NCI-H446 treated with DMSO at 0.1 percent for 48 hours (cell line): ENCODE measurements around the gene DMD.
"Not testable (repeated sequence)": the region's sequence is repeated elsewhere in the genome, so short reads cannot be mapped to it uniquely, and the experiment has no call there.

Experiments
- DNase-seq: peaks from one replicate; lab custom pipeline; 2025; lab: John Stamatoyannopoulos, UW

DMD gene

GRCh38 chrX:33211356-33212260, at the start of gene DMD:
Gene DMD (minus strand): TSS chrX:33211549. CDS start chrX:33211312, 237 bp downstream.
- DNase-seq, result no peak

- no peak for DNase-seq
Measured at GRCh38 chrX:33252306-33252825, 41.0 kb upstream of the DMD start.

GRCh38 chrX:33218819-33219218, 7.5 kb upstream of the DMD start:
- no peak for DNase-seq

- no peak for DNase-seq
Measured at GRCh38 chrX:33210156-33210555, 1.2 kb downstream of the DMD start.

- no peak for DNase-seq
Measured at GRCh38 chrX:33207056-33207455, 4.3 kb downstream of the DMD start.

GRCh38 chrX:33205321-33205720, 6.0 kb downstream of the DMD start:
- no peak for DNase-seq

- no peak for DNase-seq
Measured at GRCh38 chrX:33204889-33205288, 6.5 kb downstream of the DMD start.

DNA sequence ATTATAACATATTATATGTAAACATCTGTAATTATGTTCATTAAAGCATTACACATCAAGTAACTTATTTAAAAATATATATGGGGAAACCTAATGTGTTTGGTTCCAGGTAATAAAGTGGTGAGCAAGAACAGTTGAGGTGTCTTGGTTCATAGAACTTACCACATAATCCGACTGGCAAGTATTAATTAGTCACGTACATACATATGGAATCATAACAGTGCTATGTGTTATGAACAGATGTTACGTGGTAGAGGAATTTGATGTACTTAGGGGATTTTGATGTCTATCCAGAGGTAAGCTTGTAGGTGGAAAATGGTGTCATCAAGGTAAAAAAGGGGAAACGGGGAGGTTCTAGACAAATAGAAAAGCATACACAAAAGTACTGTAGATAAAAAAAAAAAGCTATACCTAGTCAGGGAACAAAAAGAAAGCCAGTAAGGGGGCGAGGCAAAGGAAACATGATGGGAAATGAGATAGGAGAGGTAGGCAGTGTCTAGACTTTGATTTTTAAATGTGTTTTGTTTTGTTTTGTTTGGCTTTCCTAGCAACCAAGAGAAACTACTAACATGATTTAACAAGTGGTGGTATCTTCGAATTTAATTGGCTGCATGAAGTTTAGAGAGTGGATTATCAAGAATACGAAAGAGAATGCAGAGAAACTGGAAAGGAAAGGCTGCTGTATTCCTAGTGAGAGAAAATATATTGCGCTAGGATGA, 12.6 kb downstream of the DMD start:
- no peak for DNase-seq

DNA sequence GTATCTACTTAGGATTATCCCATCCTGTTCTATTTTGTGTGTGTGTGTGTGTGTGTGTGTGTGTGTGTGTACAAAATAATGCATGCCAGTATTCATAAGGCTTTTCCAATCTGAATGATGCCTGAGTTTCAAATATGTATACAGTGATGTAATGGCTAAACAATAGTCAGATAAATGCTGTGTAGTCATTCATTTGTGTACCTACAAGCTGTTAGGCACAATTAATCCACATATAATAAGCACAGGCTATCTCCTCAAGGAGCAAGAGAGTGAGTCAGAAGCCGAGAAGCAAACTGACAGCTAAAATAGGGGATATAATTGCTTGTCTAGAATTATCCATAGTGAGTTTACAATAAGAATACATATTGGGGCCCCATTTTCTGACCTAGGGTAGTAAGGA, 15.7 kb downstream of the DMD start:
- no peak for DNase-seq

DNA sequence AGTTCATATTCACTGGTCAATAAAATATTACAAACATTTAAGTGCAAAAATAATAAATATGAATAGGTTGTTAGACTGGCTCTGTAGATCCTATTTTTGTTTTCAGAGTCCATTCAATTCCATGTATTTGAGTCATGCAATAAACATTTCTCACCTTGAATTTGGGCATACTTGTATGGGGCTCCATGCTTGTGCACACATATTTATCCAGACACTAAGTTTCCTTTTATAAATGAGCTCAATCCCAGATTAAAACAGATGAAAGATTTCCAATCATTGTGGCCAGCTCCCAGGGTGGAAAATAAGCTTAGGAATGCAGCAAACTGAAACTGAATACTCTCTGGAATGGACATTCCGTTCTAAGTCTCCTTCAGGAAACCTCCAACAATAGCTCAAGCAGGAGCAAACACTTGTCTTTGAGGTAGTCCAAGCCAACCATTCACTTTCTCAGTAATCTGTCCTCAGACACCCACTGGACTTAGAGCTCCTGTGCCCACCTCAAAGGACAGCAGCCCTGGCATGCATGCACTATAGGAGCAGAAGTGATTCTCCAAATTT, 16.4 kb downstream of the DMD start:
- no peak for DNase-seq

GRCh38 chrX:33194289-33194688, 17.1 kb downstream of the DMD start:
- no peak for DNase-seq

DNA sequence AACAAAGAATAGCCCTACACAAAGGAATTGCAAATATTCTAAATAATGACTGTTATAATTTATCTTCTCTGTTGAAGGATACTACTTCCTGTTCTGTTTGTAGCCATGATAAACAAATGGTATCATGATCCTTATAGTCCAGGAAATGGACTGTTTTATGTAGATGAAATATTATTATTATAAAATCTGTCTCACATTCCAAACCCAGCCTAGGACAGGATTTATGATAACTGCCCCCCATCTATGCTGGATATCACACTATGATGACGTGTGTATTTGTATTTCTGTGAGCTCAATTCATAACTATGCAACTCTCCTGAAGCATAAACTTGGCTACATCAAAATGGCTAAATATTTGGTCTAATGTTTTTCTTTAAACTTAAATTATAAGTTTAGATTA, 21.3 kb downstream of the DMD start:
- no peak for DNase-seq

DNA sequence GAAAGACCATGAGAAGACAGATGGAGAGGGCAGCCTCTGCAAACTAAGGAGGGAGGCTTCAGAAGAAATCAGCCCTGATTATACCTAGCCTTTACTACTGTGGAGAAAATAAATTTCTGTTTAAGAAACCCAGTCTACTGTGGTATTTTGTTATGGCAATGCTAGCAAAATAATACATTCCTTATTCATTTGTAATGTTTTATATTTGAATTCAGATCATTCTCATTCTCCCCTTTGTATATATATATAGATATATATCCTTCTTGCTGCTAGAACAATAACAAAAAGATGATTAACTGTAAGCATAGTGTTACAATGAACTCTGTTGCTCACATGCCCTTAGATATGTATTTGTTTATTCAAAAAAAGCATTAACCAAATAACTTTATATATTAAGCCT, 22.5 kb downstream of the DMD start:
- no peak for DNase-seq

DNA sequence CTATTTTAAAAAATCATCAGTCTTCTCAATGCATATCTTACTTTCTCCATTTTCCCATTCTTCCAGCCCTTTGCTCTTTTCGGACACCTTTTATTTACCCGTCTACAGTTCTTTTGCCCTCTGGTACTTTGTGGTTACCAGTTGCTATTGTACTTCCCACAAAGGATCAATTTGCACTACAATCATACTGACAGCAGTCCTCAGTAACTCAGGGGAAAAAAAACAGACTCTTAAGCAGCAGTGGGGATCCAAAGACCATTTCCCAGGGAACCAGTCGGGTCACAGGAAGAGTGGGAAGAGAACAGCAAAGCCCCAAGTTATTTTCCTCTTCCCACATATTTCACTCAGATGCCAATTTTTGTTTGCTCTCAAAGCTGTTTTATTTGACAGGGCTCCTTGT, 23.1 kb downstream of the DMD start:
- DNase-seq, result no peak

DNA sequence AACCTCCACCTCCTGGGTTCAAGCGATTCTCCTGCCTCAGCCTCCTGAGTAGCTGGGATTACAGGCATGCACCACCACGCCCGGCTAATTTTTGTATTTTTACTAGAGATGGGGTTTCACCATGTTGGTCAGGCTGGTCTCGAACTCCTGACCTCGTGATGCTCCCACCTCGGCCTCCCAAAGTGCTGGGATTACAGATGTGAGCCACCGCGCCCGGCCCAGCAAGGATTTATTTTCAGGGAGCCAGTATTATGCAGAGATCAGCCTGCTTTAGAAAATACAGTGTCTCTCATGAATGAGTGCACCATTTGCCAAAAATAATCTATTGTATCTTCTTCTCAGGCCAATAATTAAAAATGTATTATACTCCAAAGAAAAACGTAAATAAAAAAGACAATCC, 26.5 kb downstream of the DMD start:
- not testable (repeated sequence) for DNase-seq

DNA sequence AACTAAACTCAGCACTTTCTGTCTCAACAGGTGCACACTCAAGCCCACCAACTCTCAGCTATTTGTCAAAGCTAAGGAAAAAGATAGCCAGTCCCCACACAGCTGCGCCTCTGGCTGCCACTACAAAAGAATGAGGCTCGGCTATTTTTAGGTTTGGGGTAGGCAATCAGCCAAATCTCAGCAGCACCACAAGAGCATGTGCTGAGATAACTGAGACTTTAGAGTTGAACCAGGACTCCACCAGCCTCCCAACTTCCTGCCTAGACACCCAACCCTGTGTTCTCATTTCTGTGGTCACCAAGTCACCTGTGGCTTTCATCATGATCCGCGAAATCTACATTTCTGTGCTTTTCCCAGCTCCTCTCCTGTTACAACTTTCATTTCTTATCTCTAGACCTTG, 28.0 kb downstream of the DMD start:
- no peak for DNase-seq

DNA sequence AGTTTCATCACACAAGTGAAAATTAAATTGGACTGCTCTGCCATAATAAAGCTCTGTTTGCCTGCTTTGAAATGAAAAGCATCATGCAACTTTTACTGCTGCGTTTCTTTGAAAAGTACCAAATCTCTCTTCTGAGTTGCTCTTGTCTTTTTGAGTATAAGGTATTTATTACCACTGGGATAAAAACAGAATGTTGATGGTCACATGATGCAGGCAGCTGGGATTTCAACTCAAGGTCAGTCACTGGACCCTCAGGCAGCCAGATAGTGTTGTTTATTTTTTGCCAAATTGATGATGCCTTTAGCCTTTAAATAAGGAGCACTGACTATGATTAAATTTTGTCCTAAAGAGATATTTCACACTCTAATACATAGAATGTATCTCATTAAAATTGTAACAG, 32.7 kb downstream of the DMD start:
- no peak for DNase-seq

- DNase-seq, result no peak
Measured at GRCh38 chrX:33178218-33178617, 33.1 kb downstream of the DMD start.

DNA sequence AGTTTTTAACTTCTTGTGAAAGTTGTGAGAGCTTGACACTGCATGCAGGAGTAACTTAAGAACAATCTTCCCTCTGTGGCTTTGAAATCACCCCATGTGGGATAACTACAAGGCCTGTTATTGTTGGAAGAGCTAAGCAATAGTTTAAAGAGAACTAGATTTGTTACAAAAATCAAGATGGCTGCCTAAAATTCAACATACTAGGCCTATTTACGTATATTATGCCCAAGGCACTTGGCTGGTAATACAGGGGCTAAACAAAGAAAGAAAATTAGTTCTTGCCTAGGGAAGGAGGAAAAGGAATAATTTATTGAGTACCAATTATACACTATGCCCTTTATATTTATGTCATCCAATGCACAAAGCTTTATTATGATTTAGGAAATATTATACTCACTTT, 36.1 kb downstream of the DMD start:
- no peak for DNase-seq

DNA sequence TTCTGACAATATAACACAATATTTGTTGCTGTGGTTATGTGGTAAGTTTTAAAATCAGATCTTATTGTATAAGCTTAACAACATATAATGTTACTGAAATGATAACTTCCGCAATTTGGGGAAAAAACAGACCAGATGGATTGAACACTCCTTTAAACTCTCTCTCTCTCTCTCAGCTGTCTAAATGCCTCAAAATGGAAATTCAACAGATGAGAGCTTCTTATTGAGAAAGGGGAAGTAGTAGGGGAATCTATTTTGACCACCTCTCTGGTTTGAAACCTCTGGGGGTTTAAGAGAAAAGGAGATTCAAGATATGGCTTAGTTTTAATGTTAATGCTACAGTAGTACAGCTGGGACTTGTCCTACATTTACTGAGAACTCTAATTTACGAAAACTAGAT, 40.3 kb downstream of the DMD start:
- no peak for DNase-seq

GRCh38 chrX:33161829-33162228, 49.5 kb downstream of the DMD start:
- DNase-seq, result no peak

DNA sequence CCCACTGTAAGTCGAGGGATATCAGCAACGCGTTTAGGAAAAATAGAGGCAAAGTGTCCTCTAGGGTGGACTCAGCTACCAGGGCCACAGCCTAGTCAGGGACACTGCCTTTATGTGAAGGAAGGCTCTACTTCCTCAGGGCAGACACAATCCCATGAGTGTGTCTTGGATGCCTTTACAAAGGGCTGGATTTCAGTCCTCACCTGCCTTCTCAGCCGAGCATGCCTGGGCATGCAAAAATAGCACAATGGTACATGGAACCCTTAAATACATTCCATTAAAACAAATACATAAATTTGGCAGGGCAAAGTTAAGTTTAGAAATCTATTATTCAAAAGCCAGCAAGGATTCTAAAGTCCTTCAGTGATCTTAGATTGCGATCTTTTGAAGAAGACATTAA, 51.1 kb downstream of the DMD start:
- no peak for DNase-seq
